ENCODE results near the gene BTBD6.
"Not testable (repeated sequence)": the region's sequence is repeated elsewhere in the genome, so short reads cannot be mapped to it uniquely, and the experiment has no call there.

Gene BTBD6

DNA sequence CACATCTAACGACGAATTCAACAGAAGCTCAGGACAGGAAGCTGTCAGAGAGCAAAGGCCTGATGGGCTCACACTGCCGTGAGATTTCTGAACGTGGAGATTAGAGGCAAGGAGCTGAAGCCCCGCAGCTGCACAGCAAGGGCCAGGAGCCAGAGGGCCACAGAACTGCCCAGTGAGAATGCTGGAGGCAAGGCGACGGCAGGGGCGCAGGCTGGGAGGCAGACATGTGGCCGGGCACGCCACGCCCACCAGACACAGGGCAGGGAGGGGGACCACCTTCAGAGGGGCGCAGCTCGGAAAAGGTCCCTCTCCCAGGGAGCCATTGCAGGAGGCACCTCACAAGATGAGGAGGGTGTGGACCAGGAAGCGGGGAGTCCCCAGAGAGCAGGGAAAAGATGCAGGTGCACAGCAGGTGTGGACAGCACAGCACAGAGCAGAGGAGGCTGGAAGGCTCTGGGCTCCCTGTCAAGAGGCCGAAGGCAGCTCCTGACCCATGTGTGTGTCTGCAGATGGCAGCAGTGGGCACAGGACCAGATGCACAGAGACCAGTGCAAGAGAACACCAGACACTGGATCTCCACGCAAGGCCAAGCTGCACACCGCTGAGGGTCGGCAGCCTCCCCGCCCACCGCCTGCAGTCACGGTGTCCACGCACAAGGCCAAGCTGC lies 23.0 kb downstream of the BTBD6 start:
- Histone ChIP-seq H3K4me1 (no peaks in the 10 kb centered on the region), H3K36me3 (peaks cover 5% of the 10 kb centered on the region; the same call in 1 of the 2 replicates), H3K9me3 (no peaks in the 10 kb centered on the region), H3K4me3 (ENCODE audit: low read depth, low read length) (no peak overlapping the region), H3K27me3 (no peaks in the 10 kb centered on the region)
- TF ChIP-seq, protein P1, sequence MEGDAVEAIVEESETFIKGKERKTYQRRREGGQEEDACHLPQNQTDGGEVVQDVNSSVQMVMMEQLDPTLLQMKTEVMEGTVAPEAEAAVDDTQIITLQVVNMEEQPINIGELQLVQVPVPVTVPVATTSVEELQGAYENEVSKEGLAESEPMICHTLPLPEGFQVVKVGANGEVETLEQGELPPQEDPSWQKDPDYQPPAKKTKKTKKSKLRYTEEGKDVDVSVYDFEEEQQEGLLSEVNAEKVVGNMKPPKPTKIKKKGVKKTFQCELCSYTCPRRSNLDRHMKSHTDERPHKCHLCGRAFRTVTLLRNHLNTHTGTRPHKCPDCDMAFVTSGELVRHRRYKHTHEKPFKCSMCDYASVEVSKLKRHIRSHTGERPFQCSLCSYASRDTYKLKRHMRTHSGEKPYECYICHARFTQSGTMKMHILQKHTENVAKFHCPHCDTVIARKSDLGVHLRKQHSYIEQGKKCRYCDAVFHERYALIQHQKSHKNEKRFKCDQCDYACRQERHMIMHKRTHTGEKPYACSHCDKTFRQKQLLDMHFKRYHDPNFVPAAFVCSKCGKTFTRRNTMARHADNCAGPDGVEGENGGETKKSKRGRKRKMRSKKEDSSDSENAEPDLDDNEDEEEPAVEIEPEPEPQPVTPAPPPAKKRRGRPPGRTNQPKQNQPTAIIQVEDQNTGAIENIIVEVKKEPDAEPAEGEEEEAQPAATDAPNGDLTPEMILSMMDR (IDR thresholded peaks at IDR 0.05; ENCODE audit: low read depth, low read length) = 0 out of 2 replicates have a peak, but pooled peaks have one; percentile 3
- DNase-seq = no peak

DNA sequence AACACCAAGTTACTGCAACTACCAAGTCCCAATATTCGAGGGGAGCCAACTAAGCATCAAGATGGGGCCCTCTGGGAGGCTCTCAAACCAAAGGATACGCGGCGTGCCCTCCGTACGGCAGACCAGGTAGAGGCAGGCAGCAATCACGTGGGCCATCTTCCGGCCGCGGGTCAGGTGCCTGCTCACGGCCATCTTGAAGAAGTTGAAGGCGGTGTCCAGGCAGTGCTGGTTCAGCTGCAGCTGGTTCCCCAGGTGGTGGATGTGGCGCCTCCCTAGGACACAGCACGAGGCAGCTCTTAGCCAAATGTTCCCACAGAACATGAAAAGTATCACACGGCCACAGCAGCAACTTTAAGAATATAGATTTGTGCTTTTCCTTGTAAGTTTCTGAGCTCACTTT lies 24.3 kb downstream of the BTBD6 start:
- no peak for DNase-seq
- Histone ChIP-seq H3K27me3 (no peaks in the 10 kb centered on the region), H3K4me1 (no peaks in the 10 kb centered on the region), H3K9me3 (no peaks in the 10 kb centered on the region), H3K4me3 (ENCODE audit: low read depth, low read length) (no peak overlapping the region), H3K36me3 (peaks cover 5% of the 10 kb centered on the region; the same call in 1 of the 2 replicates)
- TF ChIP-seq, protein P1 (IDR thresholded peaks at IDR 0.05; ENCODE audit: low read depth, low read length) = no peak

DNA sequence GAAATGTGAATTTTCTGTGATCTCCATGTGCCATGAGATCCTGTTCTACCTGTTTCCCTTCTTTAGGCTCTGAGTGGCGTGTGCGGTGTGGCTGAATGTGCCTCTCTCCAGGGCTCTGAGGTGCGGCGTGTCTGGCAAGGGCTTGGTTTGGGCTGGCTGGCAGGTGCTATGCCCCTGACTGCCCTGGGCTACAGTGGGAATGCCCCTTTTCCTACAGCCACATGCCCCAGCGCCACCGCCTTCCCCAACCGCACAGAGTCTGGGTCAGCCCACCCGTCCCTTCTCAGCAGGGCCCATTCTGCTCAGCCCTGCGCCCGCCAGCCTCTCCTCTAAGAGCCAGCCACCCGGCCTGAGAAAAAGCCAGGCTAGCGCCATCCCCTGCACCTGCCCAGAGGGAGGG lies 24.7 kb downstream of the BTBD6 start:
- TF ChIP-seq, protein P1 (IDR thresholded peaks at IDR 0.05; ENCODE audit: low read depth, low read length) = no peak
- no peak for DNase-seq
- no peaks in the 10 kb centered on the region for H3K4me1 ChIP-seq
- H3K4me3 ChIP-seq (ENCODE audit: low read depth, low read length) = no peak overlapping the region
- peaks cover 5% of the 10 kb centered on the region; the same call in 1 of the 2 replicates for H3K36me3 ChIP-seq
- no peaks in the 10 kb centered on the region for H3K9me3 ChIP-seq
- no peaks in the 10 kb centered on the region for H3K27me3 ChIP-seq

DNA sequence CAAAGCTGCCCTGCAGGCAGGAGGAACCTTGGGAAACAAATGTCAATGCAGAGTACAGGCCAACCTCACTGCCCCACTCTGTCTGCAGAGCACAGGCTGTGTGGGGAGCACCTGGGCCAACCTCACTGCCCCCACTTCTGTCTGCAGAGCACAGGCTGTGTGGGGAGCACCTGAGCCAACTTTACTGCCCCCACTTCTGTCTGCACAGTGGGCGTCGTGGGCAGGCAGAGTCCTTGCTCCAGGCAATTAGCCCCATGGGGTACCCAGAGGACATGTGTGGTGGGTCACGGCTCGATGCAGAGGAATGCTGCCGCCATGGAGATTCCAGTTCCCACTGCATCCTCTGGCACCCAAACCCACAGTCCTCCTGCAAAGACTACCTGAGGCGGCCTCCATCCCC lies 26.3 kb downstream of the BTBD6 start:
- Histone ChIP-seq H3K27me3 (no peaks in the 10 kb centered on the region), H3K4me3 (ENCODE audit: low read depth, low read length) (no peak overlapping the region), H3K36me3 (no peaks in the 10 kb centered on the region), H3K9me3 (no peaks in the 10 kb centered on the region), H3K4me1 (no peaks in the 10 kb centered on the region)
- DNase-seq = no peak
- TF ChIP-seq, protein P1 (IDR thresholded peaks at IDR 0.05; ENCODE audit: low read depth, low read length) = no peak

DNA sequence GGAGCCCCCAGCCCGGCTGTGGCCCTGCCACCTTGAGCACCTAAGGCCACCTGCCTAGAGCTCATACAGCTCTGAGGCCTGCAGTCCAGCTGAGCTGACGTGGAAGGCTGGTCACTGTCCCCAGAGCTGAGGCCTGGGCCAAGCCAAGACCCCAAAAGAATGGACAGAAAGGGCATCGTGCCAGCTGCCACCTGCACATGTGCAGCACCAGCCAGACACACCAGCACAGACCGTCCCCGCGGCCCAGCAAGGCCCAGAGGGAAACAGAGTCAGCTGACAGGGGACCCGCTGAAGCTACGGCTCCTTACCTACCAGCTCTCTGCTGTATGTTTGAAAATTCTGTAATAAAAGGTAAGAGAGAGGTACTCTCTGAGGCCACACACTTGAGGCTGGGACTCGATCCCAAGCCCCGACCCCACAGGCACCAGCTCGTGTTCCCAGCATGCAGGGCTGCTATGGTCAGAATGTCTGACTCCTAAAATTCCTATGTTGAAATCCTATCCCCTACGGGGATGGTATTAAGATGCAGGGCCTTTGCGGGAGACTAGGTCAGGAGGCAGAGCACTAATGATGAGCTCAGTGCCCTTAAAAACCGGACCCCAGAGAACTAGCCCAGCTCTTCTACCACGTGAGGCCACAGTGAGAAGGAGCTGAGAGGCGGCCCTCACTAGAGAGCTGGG lies 27.1 kb downstream of the BTBD6 start:
- no peak for DNase-seq
- Histone ChIP-seq H3K27me3 (no peaks in the 10 kb centered on the region), H3K9me3 (no peaks in the 10 kb centered on the region), H3K4me1 (no peaks in the 10 kb centered on the region), H3K36me3 (no peaks in the 10 kb centered on the region), H3K4me3 (ENCODE audit: low read depth, low read length) (no peak overlapping the region)
- TF ChIP-seq, protein P1 (IDR thresholded peaks at IDR 0.05; ENCODE audit: low read depth, low read length) = no peak

DNA sequence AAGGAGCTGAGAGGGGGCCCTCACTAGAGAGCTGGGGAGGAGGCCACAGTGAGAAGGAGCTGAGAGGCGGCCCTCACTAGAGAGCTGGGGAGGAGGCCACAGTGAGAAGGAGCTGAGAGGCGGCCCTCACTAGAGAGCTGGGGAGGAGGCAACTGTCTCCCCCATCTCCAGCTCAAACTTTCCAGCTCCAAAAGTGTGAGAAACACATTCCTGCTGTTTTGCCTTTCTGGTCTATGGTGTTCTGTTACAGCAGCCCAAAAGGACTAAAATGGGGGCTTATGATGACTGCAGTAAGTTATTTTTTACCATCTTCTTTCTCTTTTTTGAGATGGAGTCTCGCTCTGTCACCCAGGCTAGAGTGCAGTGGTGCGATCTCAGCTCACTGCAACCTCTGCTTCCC lies 29.1 kb downstream of the BTBD6 start:
- H3K36me3 ChIP-seq; H3K9me3 ChIP-seq; H3K27me3 ChIP-seq; DNase-seq; H3K4me1 ChIP-seq; H3K4me3 ChIP-seq (ENCODE audit: low read depth, low read length): not testable (repeated sequence)

All from BE2C (cell line).